ENCODE measurements around the gene SLC44A3.

The SLC44A3 gene

GRCh38 chr1:94806441-94806871 is 13.7 kb upstream of the SLC44A3 start:
- Histone ChIP-seq H3K9ac (ENCODE audit: low read depth, low read length, poor library complexity, severe bottlenecking) (peak overlapping the region; percentile 33), H3K9me2 (replicated peaks; ENCODE audit: low read depth, low read length) (no peaks in the 10 kb centered on the region), H2AFZ (ENCODE audit: low read length) (no peak overlapping the region), H3K79me2 (ENCODE audit: insufficient read depth, low read length) (no peaks in the 10 kb centered on the region), H3K4me3 (ENCODE audit: low read length, poor library complexity, severe bottlenecking) (no peak overlapping the region), H3K9me3 (ENCODE audit: insufficient read depth, low read depth, low read length) (no peaks in the 10 kb centered on the region), H3F3A (ENCODE audit: low read depth) (peaks cover 16% of the 10 kb centered on the region), H3K36me3 (ENCODE audit: insufficient read depth, low read length) (no peaks in the 10 kb centered on the region), H3K4me2 (ENCODE audit: low read depth, low read length, poor library complexity, severe bottlenecking) (peak overlapping the region; percentile 78), H3K27me3 (ENCODE audit: insufficient read depth, low read length, poor library complexity, severe bottlenecking) (no peaks in the 10 kb centered on the region), H3K4me1 (ENCODE audit: insufficient read depth, low read length, poor library complexity, severe bottlenecking) (peaks cover 65% of the 10 kb centered on the region), H4K20me1 (ENCODE audit: insufficient read depth, low read length, poor library complexity, severe bottlenecking) (no peaks in the 10 kb centered on the region)
- TF ChIP-seq, protein P1, sequence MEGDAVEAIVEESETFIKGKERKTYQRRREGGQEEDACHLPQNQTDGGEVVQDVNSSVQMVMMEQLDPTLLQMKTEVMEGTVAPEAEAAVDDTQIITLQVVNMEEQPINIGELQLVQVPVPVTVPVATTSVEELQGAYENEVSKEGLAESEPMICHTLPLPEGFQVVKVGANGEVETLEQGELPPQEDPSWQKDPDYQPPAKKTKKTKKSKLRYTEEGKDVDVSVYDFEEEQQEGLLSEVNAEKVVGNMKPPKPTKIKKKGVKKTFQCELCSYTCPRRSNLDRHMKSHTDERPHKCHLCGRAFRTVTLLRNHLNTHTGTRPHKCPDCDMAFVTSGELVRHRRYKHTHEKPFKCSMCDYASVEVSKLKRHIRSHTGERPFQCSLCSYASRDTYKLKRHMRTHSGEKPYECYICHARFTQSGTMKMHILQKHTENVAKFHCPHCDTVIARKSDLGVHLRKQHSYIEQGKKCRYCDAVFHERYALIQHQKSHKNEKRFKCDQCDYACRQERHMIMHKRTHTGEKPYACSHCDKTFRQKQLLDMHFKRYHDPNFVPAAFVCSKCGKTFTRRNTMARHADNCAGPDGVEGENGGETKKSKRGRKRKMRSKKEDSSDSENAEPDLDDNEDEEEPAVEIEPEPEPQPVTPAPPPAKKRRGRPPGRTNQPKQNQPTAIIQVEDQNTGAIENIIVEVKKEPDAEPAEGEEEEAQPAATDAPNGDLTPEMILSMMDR (conservative IDR thresholded peaks at IDR 0.05; ENCODE audit: low read length), result no peak
- TF ChIP-seq EZH2phosphoT487 (IDR thresholded peaks at IDR 0.05; ENCODE audit: borderline replicate concordance), result no peak

GRCh38 chr1:94807742-94808491 is 12.2 kb upstream of the SLC44A3 start:
- H3K36me3 ChIP-seq (ENCODE audit: insufficient read depth, low read length), result no peaks in the 10 kb centered on the region
- H3K4me2 ChIP-seq (ENCODE audit: low read depth, low read length, poor library complexity, severe bottlenecking), result peak overlapping the region; percentile 78
- H3K4me1 ChIP-seq (ENCODE audit: insufficient read depth, low read length, poor library complexity, severe bottlenecking), result peaks cover 52% of the 10 kb centered on the region
- TF ChIP-seq, protein P1 (conservative IDR thresholded peaks at IDR 0.05; ENCODE audit: low read length), result peak; percentile 11; the same call in 1 of the 2 replicates
- no peak for TF ChIP-seq EZH2phosphoT487 (IDR thresholded peaks at IDR 0.05; ENCODE audit: borderline replicate concordance)
- no peaks in the 10 kb centered on the region for H4K20me1 ChIP-seq (ENCODE audit: insufficient read depth, low read length, poor library complexity, severe bottlenecking)
- no peaks in the 10 kb centered on the region for H3K27me3 ChIP-seq (ENCODE audit: insufficient read depth, low read length, poor library complexity, severe bottlenecking)
- H3K9ac ChIP-seq (ENCODE audit: low read depth, low read length, poor library complexity, severe bottlenecking), result peak overlapping the region; percentile 63
- H3K79me2 ChIP-seq (ENCODE audit: insufficient read depth, low read length), result no peaks in the 10 kb centered on the region
- H3K4me3 ChIP-seq (ENCODE audit: low read length, poor library complexity, severe bottlenecking), result peak overlapping the region; percentile 64
- no peaks in the 10 kb centered on the region for H3K9me2 ChIP-seq (replicated peaks; ENCODE audit: low read depth, low read length)
- H3F3A ChIP-seq (ENCODE audit: low read depth), result peaks cover 16% of the 10 kb centered on the region
- peak overlapping the region; percentile 13; the same call in 1 of the 2 replicates for H2AFZ ChIP-seq (ENCODE audit: low read length)
- H3K9me3 ChIP-seq (ENCODE audit: insufficient read depth, low read depth, low read length), result peaks cover 1% of the 10 kb centered on the region; the same call in 1 of the 2 replicates

DNA sequence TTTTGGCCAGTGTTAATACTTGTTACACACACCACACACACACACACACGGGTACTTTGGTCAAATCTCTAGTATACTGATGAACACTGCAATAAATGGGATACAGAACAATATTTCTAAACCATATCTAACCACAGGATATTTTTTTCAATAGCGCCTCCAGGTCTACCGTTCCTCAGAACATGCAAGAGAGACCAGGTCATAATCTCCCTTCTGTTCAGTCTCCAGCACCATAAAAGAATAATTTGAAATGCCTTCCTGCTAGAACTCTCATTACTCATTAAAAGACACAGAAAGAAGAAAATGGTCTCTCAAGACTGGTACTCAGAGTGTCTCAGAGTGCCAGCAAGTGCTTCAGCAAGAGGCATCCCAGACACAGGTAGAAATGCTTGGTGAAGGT is 11.5 kb upstream of the SLC44A3 start:
- H4K20me1 ChIP-seq (ENCODE audit: insufficient read depth, low read length, poor library complexity, severe bottlenecking), result no peaks in the 10 kb centered on the region
- peak overlapping the region; percentile 13; the same call in 1 of the 2 replicates for H2AFZ ChIP-seq (ENCODE audit: low read length)
- H3K9me3 ChIP-seq (ENCODE audit: insufficient read depth, low read depth, low read length), result peaks cover 8% of the 10 kb centered on the region; the same call in 1 of the 2 replicates
- no peaks in the 10 kb centered on the region for H3K9me2 ChIP-seq (replicated peaks; ENCODE audit: low read depth, low read length)
- peak overlapping the region; percentile 64 for H3K4me3 ChIP-seq (ENCODE audit: low read length, poor library complexity, severe bottlenecking)
- TF ChIP-seq, protein P1 (conservative IDR thresholded peaks at IDR 0.05; ENCODE audit: low read length), result no peak; the same call in 1 of the 2 replicates
- TF ChIP-seq EZH2phosphoT487 (IDR thresholded peaks at IDR 0.05; ENCODE audit: borderline replicate concordance), result no peak
- H3F3A ChIP-seq (ENCODE audit: low read depth), result peaks cover 16% of the 10 kb centered on the region
- H3K4me2 ChIP-seq (ENCODE audit: low read depth, low read length, poor library complexity, severe bottlenecking), result peak overlapping the region; percentile 78
- H3K79me2 ChIP-seq (ENCODE audit: insufficient read depth, low read length), result no peaks in the 10 kb centered on the region
- H3K9ac ChIP-seq (ENCODE audit: low read depth, low read length, poor library complexity, severe bottlenecking), result peak overlapping the region; percentile 63
- peaks cover 44% of the 10 kb centered on the region for H3K4me1 ChIP-seq (ENCODE audit: insufficient read depth, low read length, poor library complexity, severe bottlenecking)
- no peaks in the 10 kb centered on the region for H3K27me3 ChIP-seq (ENCODE audit: insufficient read depth, low read length, poor library complexity, severe bottlenecking)
- H3K36me3 ChIP-seq (ENCODE audit: insufficient read depth, low read length), result no peaks in the 10 kb centered on the region

All from Loucy (cell line).